SW480 (cell line): ENCODE data around the gene C6orf132.
A peak's percentile ranks its signal among the peaks of the same experiment; 100 is the strongest.
"Not testable (repeated sequence)": the region's sequence is repeated elsewhere in the genome, so short reads cannot be mapped to it uniquely, and the experiment has no call there.

Experiments used
- DNase-seq: peaks from one replicate; pipeline ENCODE4 v3.0.0-alpha.2; 2016; ENCODE audit warnings: low spot score

C6orf132 gene

GRCh38 chr6:42142118-42142835 is at the start of gene C6orf132:
Gene C6orf132 (minus strand): TSS chr6:42142620. CDS start chr6:42142444, 176 bp downstream.
- peak; percentile 77 for DNase-seq

GRCh38 chr6:42190554-42191183 is 48.2 kb upstream of the C6orf132 start:
- DNase-seq = no peak

- no peak for DNase-seq
Measured at GRCh38 chr6:42188406-42188805, 46.0 kb upstream of the C6orf132 start.

- no peak for DNase-seq
Measured at GRCh38 chr6:42185597-42185996, 43.2 kb upstream of the C6orf132 start.

GRCh38 chr6:42184475-42184874 is 42.1 kb upstream of the C6orf132 start:
- DNase-seq = no peak

GRCh38 chr6:42182101-42182500 is 39.7 kb upstream of the C6orf132 start:
- DNase-seq = no peak

- DNase-seq = no peak
Measured at GRCh38 chr6:42179945-42180313, 37.5 kb upstream of the C6orf132 start.

GRCh38 chr6:42179261-42179944 is 37.0 kb upstream of the C6orf132 start:
- no peak for DNase-seq

GRCh38 chr6:42177514-42178364 is 35.3 kb upstream of the C6orf132 start:
- no peak for DNase-seq

GRCh38 chr6:42176981-42177380 is 34.6 kb upstream of the C6orf132 start:
- DNase-seq = no peak

- DNase-seq = no peak
Measured at GRCh38 chr6:42175860-42176259, 33.4 kb upstream of the C6orf132 start.

- no peak for DNase-seq
Measured at GRCh38 chr6:42173101-42173500, 30.7 kb upstream of the C6orf132 start, which contains the start of gene GUCA1A. Gene GUCA1A (plus strand): TSS chr6:42173364. CDS start chr6:42173614, 250 bp downstream.

- no peak for DNase-seq
Measured at GRCh38 chr6:42171813-42172581, 29.6 kb upstream of the C6orf132 start.

- DNase-seq = not testable (repeated sequence)
Measured at GRCh38 chr6:42169780-42170179, 27.4 kb upstream of the C6orf132 start.

- no peak for DNase-seq
Measured at GRCh38 chr6:42168650-42169049, 26.2 kb upstream of the C6orf132 start.

GRCh38 chr6:42166444-42167141 is 24.2 kb upstream of the C6orf132 start:
- DNase-seq = peak; percentile 65

GRCh38 chr6:42165016-42165415 is 22.6 kb upstream of the C6orf132 start:
- no peak for DNase-seq

GRCh38 chr6:42163981-42164380 is 21.6 kb upstream of the C6orf132 start:
- DNase-seq = no peak

GRCh38 chr6:42162812-42163211 is 20.4 kb upstream of the C6orf132 start:
- no peak for DNase-seq

GRCh38 chr6:42162384-42162783 is 20.0 kb upstream of the C6orf132 start:
- no peak for DNase-seq
